ENCODE results near the gene CHRNA4.
"Not testable (repeated sequence)": the region's sequence is repeated elsewhere in the genome, so short reads cannot be mapped to it uniquely, and the experiment has no call there.

Gene CHRNA4

GRCh38 chr20:63311186-63311832 lies 49.8 kb downstream of the CHRNA4 start:
- Mint-ChIP-seq H3K9me3 (no peaks in the 10 kb centered on the region), H3K4me3 (no peak overlapping the region), H3K27ac (no peak overlapping the region), H3K4me1 (no peaks in the 10 kb centered on the region), H3K27me3 (no peaks in the 10 kb centered on the region), H3K36me3 (no peaks in the 10 kb centered on the region)

GRCh38 chr20:63310265-63310991 lies 50.7 kb downstream of the CHRNA4 start:
- Mint-ChIP-seq H3K27ac (no peak overlapping the region), H3K4me1 (no peaks in the 10 kb centered on the region), H3K9me3 (no peaks in the 10 kb centered on the region), H3K4me3 (no peak overlapping the region), H3K36me3 (no peaks in the 10 kb centered on the region), H3K27me3 (no peaks in the 10 kb centered on the region)

- Mint-ChIP-seq H3K4me1 (no peaks in the 10 kb centered on the region), H3K36me3 (peaks cover 2% of the 10 kb centered on the region), H3K27me3 (peaks cover 3% of the 10 kb centered on the region), H3K4me3 (no peak overlapping the region), H3K9me3 (no peaks in the 10 kb centered on the region), H3K27ac (no peak overlapping the region)
These were observed 51.7 kb downstream of the CHRNA4 start for GRCh38 chr20:63309261-63310071.

GRCh38 chr20:63308218-63308911 lies 52.8 kb downstream of the CHRNA4 start:
- peaks cover 2% of the 10 kb centered on the region for H3K36me3 Mint-ChIP-seq
- H3K4me1 Mint-ChIP-seq = no peaks in the 10 kb centered on the region
- peaks cover 3% of the 10 kb centered on the region for H3K27me3 Mint-ChIP-seq
- H3K9me3 Mint-ChIP-seq = no peaks in the 10 kb centered on the region
- no peak overlapping the region for H3K27ac Mint-ChIP-seq
- no peak overlapping the region for H3K4me3 Mint-ChIP-seq

- Mint-ChIP-seq H3K36me3 (peaks cover 2% of the 10 kb centered on the region), H3K27ac (no peak overlapping the region), H3K4me1 (no peaks in the 10 kb centered on the region), H3K27me3 (peaks cover 5% of the 10 kb centered on the region), H3K9me3 (peaks cover 3% of the 10 kb centered on the region), H3K4me3 (no peak overlapping the region)
These were observed 53.5 kb downstream of the CHRNA4 start for GRCh38 chr20:63307538-63308217.

- no peak overlapping the region for H3K27ac Mint-ChIP-seq
- no peak overlapping the region for H3K4me3 Mint-ChIP-seq
- peaks cover 7% of the 10 kb centered on the region for H3K27me3 Mint-ChIP-seq
- H3K36me3 Mint-ChIP-seq = peaks cover 2% of the 10 kb centered on the region
- H3K4me1 Mint-ChIP-seq = no peaks in the 10 kb centered on the region
- peaks cover 4% of the 10 kb centered on the region for H3K9me3 Mint-ChIP-seq
These were observed 54.2 kb downstream of the CHRNA4 start for GRCh38 chr20:63306673-63307537.

GRCh38 chr20:63305933-63306672 lies 55.0 kb downstream of the CHRNA4 start:
- H3K9me3 Mint-ChIP-seq, H3K27ac Mint-ChIP-seq, H3K4me1 Mint-ChIP-seq, H3K4me3 Mint-ChIP-seq, H3K27me3 Mint-ChIP-seq, H3K36me3 Mint-ChIP-seq: not testable (repeated sequence)

- Mint-ChIP-seq H3K9me3 (peaks cover 4% of the 10 kb centered on the region), H3K27me3 (peaks cover 14% of the 10 kb centered on the region), H3K27ac (no peak overlapping the region), H3K4me1 (no peaks in the 10 kb centered on the region), H3K36me3 (peaks cover 2% of the 10 kb centered on the region), H3K4me3 (no peak overlapping the region)
These were observed 55.8 kb downstream of the CHRNA4 start for GRCh38 chr20:63305393-63305792.

- H3K4me3 Mint-ChIP-seq = no peak overlapping the region
- H3K36me3 Mint-ChIP-seq = peaks cover 2% of the 10 kb centered on the region
- peaks cover 4% of the 10 kb centered on the region for H3K9me3 Mint-ChIP-seq
- no peaks in the 10 kb centered on the region for H3K4me1 Mint-ChIP-seq
- peaks cover 18% of the 10 kb centered on the region for H3K27me3 Mint-ChIP-seq
- H3K27ac Mint-ChIP-seq = no peak overlapping the region
These were observed 58.0 kb downstream of the CHRNA4 start for GRCh38 chr20:63303095-63303666.

GRCh38 chr20:63301671-63302070 lies 59.5 kb downstream of the CHRNA4 start:
- H3K27ac Mint-ChIP-seq = no peak overlapping the region
- no peak overlapping the region for H3K4me3 Mint-ChIP-seq
- H3K27me3 Mint-ChIP-seq = peaks cover 18% of the 10 kb centered on the region
- H3K9me3 Mint-ChIP-seq = peaks cover 4% of the 10 kb centered on the region
- H3K4me1 Mint-ChIP-seq = no peaks in the 10 kb centered on the region
- peaks cover 2% of the 10 kb centered on the region for H3K36me3 Mint-ChIP-seq

GRCh38 chr20:63298731-63299312 lies 62.3 kb downstream of the CHRNA4 start:
- no peak overlapping the region for H3K27ac Mint-ChIP-seq
- peaks cover 4% of the 10 kb centered on the region for H3K9me3 Mint-ChIP-seq
- no peaks in the 10 kb centered on the region for H3K36me3 Mint-ChIP-seq
- peaks cover 7% of the 10 kb centered on the region for H3K4me1 Mint-ChIP-seq
- no peak overlapping the region for H3K4me3 Mint-ChIP-seq
- peaks cover 18% of the 10 kb centered on the region for H3K27me3 Mint-ChIP-seq

GRCh38 chr20:63297796-63298572 lies 63.2 kb downstream of the CHRNA4 start:
- Mint-ChIP-seq H3K36me3 (no peaks in the 10 kb centered on the region), H3K27ac (no peak overlapping the region), H3K9me3 (peaks cover 4% of the 10 kb centered on the region), H3K4me3 (no peak overlapping the region), H3K27me3 (peaks cover 18% of the 10 kb centered on the region), H3K4me1 (peaks cover 7% of the 10 kb centered on the region)

- Mint-ChIP-seq H3K4me1 (peaks cover 7% of the 10 kb centered on the region), H3K27ac (no peak overlapping the region), H3K4me3 (no peak overlapping the region), H3K36me3 (no peaks in the 10 kb centered on the region), H3K27me3 (peaks cover 14% of the 10 kb centered on the region), H3K9me3 (no peaks in the 10 kb centered on the region)
These were observed 63.8 kb downstream of the CHRNA4 start for GRCh38 chr20:63297371-63297781.

Data from activated naive CD4-positive, alpha-beta T cell treated with anti-CD3 and anti-CD28 coated beads, Interleukin-2, amount 50 U/mL, for 24 hours (primary cell).